Pulmonary artery endothelial cell (primary cell): Measurements from ENCODE around the gene TRAPPC2L. TPM values are rescaled to one million over a fixed set of nuclear protein-coding genes. Genes with fewer than 3 reads are reported as not detected.

Source experiments
- DNase-seq: peaks from one replicate; pipeline ENCODE4 v3.0.0-alpha.2; 2011; ENCODE audit warnings: low read depth, low spot score
- total RNA-seq: library from RNA; depleted of rRNA; stranded (reverse); fragments of >200 nt; gene quantifications from 2 replicates; pipeline ENCODE4 v1.2.3, GENCODE V29; 2014

TRAPPC2L gene, protein sequence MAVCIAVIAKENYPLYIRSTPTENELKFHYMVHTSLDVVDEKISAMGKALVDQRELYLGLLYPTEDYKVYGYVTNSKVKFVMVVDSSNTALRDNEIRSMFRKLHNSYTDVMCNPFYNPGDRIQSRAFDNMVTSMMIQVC
- 44.6 and 62.0 TPM in 2 replicates for total RNA-seq

DNA sequence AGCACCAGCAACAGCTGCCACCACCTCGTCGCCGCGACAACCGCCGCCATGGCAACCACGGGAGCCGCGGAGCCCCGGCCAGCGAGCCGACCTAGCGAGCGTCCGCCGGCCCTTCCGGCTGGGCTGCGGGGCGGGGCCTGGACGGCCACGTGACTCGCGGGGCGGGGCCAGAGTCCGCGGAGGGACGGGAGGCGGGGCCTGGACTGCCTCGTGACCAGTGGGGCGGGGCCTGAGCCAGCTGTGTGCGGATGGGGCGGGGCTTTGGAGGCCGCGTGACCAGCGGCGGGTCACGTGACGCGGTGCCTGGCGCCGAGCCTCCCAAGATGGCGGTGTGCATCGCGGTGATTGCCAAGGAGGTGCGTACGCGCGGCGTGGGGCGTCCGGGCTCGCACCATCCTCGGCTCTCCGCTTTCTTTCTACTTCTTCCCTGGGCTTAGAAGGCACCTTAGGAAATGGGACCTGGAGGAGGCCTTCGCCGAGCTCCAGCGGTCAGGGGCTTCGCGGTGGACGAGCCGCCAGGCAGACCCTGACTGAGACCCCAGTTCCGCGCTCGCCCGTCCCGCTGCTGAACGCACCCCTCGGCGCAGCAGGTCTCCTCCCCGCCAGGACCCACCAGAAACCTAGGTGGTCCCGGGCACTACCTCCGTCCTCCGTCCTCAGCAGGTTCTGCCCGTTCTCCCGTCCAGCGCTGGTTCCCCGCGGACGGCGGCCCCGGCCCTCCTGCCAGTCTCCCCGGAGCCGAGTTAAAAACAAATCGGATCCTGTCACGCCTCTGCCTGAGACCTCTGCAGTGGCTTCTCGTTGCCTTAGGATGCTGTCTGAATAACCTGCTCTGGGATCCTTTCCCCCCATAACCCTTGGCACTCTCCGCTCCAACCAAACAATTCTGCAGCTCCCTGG lies at the start of gene TRAPPC2L, which contains the start of gene GALNS:
TRAPPC2L (plus strand) TSS at position 300 of the 900 bp plus-strand sequence; CDS start at position 324, 24 bp downstream.
GALNS (minus strand) TSS at position 120 of the 900 bp plus-strand sequence; CDS start at position 50, 70 bp downstream.
- peak; percentile 78 for DNase-seq

DNA sequence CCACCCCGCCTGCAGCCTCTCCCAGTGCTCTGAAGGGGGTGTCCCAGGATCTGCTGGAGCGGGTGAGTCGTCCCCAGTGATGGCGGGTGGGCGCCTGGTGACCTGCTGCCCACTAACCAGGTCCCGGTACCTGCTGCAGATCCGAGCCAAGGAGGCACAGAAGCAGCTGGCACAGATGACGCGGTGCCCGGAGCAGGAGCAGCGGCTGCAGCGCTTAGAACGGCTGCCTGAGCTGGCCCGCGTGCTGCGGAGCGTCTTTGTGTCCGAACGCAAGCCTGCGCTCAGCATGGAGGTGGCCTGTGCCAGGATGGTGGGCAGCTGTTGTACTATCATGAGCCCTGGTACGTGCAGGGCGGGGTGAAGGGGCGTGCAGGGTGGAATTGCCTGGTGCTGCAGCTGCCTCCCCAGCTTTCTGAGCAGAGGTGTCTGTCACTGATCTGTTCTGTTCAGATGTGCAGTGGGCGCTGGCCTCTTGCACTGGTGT lies 49.7 kb upstream of the TRAPPC2L start:
- DNase-seq: no peak

DNA sequence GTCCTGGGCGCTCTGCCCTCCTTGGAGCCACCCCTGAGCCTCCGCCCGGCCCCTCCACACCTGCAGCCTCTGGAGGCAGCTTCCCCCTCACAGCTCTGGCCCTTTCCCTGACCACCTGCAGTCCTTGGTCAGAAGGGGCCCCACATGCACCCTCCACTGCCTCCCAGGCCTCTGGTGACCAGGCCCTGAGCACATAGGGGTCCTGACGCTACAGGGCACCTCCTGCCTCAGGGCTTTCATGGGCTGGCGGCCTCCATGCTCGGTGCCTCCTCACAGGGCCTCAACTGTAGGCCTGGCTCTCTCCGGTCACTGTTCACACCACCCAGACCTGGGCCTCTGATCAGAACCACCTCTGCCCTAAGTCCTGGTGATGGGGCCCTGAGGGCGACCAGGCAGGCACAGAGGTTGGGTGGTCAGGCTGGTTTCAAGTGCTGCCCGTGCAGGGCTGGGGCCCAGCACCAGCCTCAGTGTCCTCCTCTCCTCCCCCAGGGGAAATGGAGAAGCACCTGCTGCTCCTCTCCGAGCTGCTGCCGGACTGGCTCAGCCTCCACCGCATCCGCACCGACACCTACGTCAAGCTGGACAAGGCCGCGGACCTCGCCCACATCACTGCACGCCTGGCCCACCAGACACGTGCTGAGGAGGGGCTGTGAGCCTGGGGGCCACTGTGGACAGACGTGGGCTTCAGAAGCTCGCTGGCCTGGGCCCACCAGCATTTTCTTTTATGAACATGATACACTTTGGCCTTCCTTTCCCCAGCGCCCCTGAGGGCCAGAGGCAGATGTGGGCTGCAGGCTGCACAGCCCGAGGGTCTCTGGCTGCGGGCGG lies 49.1 kb upstream of the TRAPPC2L start:
- no peak for DNase-seq

DNA sequence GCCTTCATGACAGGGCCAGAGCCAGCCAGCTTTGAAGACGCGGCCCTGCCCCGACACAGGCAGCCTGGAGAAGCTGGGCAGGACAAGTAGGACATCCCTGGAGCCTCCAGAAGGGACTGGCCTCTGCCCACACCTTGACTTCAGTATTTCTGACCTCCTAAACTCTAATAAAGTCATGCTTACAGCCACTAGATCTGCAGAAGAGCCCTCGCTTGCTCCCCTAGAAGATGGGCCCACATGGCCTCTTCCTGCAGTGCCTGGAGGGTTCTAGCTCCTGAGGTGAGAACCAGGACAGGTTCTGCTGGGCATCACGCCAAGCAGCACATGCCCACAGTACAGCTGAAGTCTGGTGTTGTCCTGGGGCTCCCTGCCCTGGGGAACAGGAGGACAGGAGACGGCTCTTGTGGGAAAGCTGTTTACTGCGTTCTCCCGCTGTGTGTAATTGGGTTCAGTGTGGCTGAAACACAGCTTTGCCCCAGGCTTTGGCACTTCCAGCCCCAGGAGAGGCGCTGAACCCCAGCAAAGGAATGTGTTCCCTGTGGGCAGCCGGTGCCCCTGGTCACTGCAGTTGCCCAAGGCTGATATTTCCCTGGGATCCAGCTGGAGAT lies 47.8 kb upstream of the TRAPPC2L start:
- no peak for DNase-seq

DNA sequence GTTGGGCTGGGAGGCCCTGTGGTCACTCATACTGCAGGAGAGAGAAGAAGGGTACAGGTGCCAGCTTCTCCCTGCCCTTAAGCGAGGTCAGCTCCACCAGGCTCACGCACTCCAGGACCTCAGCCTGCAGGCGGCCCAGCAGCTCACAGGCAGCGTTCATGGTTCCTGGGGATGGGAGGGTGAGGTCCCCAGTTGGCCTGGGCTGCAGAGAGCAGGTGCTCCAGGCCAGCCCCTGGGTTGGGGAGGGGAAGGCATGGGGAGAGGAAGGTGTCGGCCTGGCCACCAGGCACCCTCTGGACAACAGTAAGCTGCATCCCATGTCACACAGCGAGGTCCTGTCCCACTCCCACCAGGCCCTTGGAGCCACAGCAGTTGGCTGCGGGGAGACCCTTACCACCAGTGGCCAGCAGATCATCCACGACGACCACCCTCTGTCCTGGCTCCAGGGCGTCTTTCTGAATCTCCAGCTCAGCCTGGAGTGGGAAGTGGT lies 47.2 kb upstream of the TRAPPC2L start:
- DNase-seq: no peak

DNA sequence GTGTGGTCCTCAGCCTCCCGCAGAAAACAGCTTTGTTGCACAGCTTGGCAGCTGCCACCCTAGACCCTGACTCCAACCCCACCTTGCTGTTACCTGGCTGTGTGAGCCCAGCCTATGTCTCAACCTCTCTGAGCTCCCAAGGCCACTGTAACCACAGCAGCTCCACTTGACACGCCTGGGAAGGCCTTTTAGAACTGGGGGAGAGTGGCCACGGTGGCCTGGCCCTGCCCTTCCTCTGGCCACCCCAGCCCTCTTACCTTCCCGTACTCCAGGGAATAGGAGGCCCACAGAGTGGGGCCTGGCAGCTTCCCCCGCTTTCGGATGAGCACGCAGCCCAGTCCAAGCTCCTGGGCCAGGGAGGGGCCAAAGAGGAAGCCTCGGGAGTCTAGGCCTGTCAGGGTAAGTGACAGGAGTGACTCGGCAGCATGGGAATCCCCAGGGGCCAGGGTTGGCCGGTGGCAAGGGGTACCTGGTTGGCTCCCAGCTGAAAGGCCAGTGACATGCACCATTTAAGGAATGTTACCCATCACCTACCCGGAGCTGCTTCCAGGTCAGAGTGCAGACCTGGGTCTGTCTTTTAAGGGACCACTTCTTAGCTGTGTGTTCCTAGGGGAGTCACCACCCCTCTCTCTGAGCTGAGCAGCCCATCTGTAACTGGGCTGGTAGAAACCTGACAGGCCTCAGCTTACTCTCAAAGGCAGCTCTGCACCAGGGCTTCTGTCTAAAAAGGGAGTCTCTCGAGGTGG lies 46.6 kb upstream of the TRAPPC2L start:
- no peak for DNase-seq

DNA sequence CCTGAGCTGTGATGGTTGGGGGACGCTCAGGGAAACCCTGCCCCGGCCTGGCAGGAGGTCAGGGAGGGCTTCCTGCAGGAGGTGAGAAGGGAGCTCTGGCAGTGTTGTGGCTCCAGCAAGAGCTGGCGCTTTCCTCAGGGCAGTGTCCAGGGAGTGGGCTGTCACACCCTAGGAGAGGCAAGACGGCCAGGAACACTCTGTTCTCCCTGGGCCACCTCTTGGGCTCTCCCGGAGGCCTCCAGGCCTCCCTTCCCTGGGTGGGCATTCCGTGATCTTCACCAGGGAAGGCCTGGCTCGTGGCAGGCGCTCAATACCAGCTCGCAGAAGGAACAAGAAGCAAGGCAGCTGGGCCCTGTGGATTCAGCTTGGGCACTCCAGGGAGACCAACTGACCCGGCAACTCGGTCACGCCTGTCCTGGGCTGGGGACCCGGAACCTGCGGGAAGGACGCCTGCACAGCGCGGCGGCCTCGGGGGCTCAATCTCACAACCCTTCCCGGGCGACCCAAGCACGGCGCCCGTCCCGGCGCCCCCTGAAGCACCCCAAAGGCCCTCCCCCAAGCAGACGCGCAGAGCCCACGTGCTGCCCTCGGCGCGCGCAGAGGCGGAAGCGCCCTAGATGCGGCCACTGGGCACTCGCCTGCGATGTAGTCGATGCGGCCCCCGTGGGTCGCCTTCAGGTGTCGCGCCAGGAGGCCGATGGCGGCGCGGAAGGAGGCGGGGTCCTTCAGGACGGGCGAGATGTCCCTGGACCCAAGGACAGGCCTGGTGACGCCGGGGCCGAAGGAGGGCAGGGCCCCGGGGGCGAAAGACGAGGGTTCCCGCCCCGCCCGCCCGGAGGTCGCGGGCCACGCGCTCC lies 45.8 kb upstream of the TRAPPC2L start:
- DNase-seq: no peak

DNA sequence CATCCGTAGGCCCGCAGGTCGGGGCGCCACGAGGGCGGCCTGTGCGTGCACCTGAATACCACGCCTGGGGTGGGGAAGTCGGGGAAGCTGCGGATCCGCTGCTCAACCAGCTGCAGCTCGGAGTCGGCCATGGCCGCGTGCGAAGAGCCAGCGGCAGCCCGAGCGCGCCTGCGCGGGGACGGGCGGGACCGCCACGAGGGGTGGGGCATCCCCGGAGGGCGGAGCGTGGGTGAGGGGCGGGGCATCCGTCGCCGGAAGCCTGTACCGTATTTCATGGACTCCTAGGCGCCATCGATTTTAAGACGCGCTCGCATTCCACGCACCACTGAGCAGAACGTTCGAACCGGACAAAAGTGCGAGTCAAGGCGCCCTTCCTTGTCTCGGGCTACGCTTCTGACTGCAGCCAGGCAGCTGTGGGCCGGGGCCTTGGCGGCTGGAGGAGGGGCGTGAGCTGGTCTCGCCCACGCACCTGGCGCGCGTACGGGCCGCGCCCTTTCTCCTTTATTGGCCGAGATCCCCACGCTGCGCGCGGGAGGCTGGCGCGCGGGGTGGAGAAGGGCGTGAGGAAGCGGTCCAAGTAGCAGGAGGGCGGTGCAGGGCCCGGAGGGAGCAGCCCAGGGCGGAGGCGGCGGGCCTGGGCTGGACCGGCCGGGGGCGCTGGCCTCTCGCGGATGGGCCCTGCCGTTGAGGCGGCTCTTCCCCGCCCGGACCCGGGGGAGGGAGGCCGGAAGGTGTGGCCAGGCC lies 45.0 kb upstream of the TRAPPC2L start, which contains the start of gene APRT:
APRT (minus strand) TSS at position 160 of the 744 bp plus-strand sequence; CDS start at position 131, 29 bp downstream.
- peak; percentile 67 for DNase-seq

DNA sequence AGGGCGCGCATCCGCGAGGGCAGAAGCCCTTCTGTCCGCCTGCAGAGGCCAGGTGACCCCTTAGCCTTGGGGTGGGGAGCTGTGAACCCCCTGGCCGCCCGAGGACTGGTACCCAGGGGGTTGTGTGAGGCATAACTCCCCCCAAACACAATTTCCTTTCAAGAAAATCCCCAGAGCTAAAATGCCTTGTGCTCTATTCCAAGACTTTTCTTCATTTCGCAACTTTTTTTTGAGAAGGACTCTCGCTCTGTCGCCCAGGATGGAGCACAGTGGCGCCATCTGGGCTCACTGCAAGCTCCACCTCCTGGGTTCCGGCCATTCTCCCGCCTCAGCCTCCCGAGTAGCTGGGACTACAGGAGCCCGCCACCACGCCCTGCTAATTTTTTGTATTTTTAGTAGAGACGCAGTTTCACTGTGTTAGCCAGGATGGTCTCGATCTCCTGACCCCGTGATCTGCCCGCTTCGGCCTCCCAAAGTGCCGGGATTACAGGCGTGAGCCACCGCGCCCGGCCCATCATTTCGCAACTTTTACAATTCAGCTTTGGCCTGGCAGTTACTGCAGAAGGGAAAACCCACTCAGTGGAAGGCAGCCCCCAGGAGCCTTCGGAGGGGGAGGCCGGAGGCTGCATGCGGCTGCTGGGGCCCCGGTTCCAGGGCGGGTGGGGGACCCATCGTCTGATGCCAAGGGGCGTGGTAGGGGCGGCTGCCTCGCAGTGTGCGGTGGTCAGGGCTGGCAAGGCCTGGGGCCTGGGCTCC lies 44.2 kb upstream of the TRAPPC2L start:
- no peak for DNase-seq

DNA sequence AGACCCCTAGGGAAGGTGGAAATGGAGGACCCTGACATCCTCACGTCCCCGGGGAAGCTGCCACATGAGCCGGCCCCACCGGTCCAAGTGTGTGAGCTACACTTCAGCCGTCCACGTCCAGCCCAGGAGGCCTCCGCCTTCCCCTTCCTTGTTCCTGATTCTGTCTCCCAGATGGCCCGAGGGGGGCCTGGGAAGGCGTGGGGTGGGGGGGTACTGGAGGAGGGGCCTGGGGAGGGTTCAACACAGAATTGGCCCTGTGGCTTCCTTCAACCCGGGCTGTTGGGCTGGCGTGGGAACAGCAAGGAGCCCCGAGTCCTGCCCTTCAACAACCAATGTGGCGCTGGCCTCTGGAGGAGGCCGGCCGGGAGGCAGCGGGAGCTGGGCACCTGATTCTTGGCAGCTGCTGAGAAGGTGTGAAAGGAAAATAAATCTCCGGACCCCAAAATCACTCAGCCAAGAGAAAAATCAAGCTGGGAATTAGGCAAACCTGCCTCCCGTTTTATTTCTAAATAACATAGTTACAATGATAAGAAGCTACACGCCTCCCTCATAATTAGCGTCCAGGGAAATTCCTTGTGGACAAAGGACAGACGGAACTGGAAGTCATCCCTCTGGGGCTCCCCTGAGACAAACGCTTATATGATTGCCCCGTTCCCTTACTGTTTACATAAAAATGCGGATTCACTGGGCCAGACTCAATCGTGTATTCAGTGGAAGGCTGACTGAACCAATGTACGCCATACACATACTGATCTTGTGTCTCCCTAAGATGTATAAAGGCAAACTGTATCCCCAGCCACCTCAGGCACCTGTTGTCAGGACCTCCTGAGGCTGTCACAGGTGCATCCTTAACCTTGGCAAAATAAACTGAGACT lies 43.4 kb upstream of the TRAPPC2L start:
- DNase-seq: no peak

DNA sequence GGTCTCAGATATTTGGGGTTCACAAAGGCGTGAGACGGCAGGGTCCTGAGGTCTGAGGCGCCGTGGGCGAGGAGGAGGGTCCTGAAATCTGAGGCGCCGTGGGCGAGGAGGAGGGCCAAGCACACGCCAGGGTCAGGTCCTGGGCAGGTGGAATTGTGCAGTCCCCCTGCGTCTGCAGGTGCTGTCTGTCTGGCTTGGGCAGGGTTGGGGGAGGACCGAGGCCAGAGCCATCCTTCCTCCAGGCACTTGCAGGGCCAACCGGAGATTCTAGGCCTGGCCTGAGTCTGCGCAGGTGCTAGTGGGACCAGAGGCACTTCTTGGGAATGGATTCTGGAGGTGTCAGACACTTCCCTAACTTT lies 42.8 kb upstream of the TRAPPC2L start:
- DNase-seq: no peak

DNA sequence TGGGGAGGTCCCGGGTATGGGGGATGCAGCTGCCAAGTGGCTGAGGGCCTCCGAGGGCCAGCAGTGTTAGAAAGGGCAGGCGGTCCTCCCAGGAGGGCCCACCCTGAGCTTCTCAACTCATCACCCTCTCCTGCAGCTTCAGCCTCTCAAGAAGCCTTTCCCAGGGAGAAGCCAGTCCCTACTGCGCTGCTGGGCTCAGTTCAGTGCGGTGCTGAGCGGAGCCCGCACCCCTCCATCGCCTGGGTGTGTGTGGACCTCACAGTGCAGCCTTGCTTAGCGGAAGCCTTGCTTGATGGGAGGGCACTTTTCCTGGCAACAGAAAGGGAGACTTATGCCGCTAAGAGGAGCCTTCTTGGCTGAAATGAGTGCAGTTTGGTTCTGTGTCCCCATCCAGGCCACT lies 41.7 kb upstream of the TRAPPC2L start:
- DNase-seq: no peak

DNA sequence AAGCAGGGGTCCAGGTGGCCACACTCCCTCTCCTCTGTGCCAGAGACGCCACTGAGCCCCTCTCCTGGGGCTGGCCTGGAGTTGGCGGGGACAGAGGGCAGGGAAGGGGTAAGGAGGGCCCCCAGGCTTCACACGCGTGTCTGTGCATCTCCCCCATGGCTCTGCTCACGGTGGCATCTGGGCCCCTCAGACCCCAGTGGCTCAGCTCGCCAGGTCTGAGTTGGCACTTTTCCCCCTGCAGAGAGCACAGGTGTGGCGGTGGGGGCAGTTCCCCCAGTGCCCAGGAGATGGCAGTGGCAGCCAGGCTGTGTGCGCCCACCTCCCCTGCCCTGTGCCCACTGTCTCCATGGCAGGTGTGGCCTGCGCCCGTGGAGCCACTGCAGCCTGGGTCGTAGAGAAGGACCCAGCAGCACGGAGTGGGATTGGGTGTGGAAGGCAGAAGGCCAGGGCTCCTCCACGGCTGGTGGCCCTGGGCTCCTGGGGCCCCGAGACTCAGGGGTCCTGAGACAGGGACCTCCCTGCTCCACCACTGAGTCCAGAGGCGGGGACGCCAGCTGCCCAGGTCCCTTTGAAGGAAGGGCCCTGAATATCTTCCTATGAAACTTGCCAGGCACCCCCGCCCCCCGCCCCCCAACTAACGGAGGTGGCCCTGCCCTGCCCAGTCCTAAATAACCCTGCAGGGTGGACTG lies 40.9 kb upstream of the TRAPPC2L start:
- DNase-seq: no peak

DNA sequence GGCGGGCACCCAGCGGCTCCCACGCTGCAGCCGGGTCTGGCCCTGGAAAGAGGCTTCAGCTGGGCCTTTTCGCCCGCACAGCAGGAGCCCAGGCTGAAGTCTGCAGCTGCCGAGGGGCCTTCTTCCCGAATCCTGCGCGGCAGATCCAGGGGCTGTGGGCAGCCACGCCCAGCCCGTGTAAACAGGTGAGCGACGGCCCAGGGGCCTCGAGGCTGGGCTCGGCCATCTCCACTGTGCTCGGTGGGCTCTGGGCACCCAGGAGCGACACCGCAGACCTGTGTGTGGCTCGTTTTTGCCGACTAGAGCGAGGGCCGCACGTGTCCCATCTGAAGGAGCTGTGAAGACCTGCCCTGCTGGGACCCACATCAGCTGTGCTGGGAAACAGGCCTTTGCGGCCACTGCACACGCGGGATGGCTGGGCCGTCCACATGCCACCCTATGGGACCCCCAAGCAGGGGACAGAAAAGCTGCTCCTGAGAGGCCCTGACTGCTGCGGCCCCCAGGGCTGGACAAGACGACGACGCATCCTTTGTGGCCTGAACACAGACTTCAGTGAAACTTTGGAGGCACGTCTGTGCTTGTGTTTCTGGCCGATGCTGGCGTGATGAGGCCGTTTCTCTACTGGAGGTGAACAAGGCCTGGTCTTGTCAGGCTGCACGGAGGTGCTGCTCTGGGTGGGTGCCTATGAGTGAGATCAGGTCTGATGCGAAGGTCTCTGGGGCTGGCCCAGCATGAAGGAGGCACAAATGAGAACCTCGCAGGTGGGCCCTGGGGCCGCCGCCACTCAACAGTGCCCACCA lies 40.0 kb upstream of the TRAPPC2L start:
- DNase-seq: no peak

DNA sequence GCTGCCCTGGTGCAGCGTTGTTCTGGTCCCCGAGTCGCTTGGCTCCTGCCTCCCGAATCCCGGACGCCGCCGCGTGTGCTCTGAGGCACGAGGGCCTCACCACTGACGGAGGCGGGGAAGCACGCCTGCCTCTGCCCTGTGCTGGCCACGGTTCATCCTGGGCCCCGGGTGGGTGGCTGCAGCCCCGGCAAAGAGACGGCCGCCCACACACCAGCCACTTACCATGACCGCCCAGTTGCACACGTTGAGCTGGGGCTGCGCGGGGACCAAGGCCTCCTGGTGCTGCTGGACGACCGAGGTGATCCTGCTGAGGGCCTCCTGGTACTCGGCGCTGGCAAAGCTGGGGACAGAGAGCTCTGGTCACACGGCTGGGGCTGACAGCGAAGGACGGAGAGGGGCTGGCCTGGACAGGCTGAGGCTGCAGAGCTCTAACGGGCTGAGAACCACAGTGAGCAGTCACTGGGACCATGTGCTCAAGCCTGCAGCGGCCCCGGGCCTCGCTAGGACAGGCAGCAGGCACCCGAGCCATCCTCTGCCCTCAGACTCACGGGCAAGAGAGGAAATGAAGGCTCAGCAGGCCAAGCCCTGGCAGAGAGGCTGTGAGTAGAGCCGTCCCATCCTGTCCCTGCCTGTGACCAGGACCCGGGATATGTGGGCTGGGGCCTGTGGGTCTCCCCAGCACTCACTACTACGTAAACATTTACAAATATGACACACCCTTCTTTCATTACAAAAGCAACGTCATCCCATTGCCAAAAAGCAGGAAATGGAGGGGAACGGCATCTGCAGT lies 38.9 kb upstream of the TRAPPC2L start:
- DNase-seq: no peak
